Keratinocyte (primary cell): Measurements from ENCODE around the gene SPINK9.

Experiments
- CTCF ChIP-seq, 3 experiments: IDR thresholded peaks in 1 of 3; conservative IDR thresholded peaks in 1 of 3; optimal IDR thresholded peaks in 1 of 3; 2 replicates in 2 of 3; 3 replicates in 1 of 3; pipeline versions ENCODE3 to v1.5.1; 2011; ENCODE audit warnings: low read length in 3 of 3, mild to moderate bottlenecking in 3 of 3, moderate library complexity in 2 of 3, control low read depth in 1 of 3, inconsistent platforms in 1 of 3; ENCODE audit not compliant: insufficient read depth in 2 of 3; ENCODE audit errors: extremely low read depth in 1 of 3
- EZH2 ChIP-seq: IDR thresholded peaks from one replicate; pipeline ENCODE4 v1.6.1; 2012; ENCODE audit warnings: inconsistent platforms, mild to moderate bottlenecking, low read length, moderate library complexity

- no peak for TF ChIP-seq CTCF (optimal IDR thresholded peaks at IDR 0.05 in 1 of 3, IDR thresholded peaks at IDR 0.05 in 1 of 3, conservative IDR thresholded peaks at IDR 0.05 in 1 of 3; ENCODE audit: extremely low read depth in 1 of 3, insufficient read depth in 2 of 3, low read length in 3 of 3)
- TF ChIP-seq EZH2: no peak
Observed at GRCh38 chr5:148335259-148335658, at the start of gene SPINK9.
